K562 (cell line): ENCODE data around the gene RPE65. TPM values are rescaled to one million over a fixed set of nuclear protein-coding genes. Genes with fewer than 3 reads are reported as not detected.

Experiments
- ARID4B ChIP-seq: sonication (generic); formaldehyde crosslinking; IDR thresholded peaks from 2 replicates; pipeline ENCODE4 v1.8.0; 2022; ENCODE audit warnings: mild to moderate bottlenecking, missing genetic modification reagents
- CC2D1A ChIP-seq: fragments of 450-650 bp; IDR thresholded peaks from 2 replicates; pipeline ENCODE4 v1.6.1; 2017; ENCODE audit warnings: mild to moderate bottlenecking
- E2F6 ChIP-seq, 2 experiments: IDR thresholded peaks; 2 replicates each; pipeline ENCODE4 v1.6.1; 2011; ENCODE audit warnings: borderline replicate concordance in 1 of 2, control low read depth in 1 of 2, low read depth in 1 of 2, low read length in 1 of 2, mild to moderate bottlenecking in 1 of 2, mixed read lengths in 1 of 2, moderate library complexity in 1 of 2; ENCODE audit not compliant: insufficient read depth in 1 of 2, insufficient read length in 1 of 2, poor library complexity in 1 of 2, severe bottlenecking in 1 of 2; ENCODE audit errors: extremely low read depth in 1 of 2
- HOXB6 ChIP-seq: fragments of 250-450 bp; sonication (Bioruptor Pico); IDR thresholded peaks from 2 replicates; pipeline ENCODE4 v1.5.1; 2022; ENCODE audit warnings: mild to moderate bottlenecking, borderline replicate concordance
- MEF2D ChIP-seq: conservative IDR thresholded peaks from 2 replicates; pipeline ENCODE4 v1.6.1; 2016; ENCODE audit warnings: low read depth, missing genetic modification characterization, missing compliant biosample characterization
- MNT ChIP-seq, 2 experiments: fragments of 450-650 bp; conservative IDR thresholded peaks; 2 replicates each; pipeline ENCODE4 v1.6.1; 2017; ENCODE audit warnings: mild to moderate bottlenecking in 2 of 2, moderate library complexity in 2 of 2
- NCOA6 ChIP-seq: fragments of 450-650 bp; IDR thresholded peaks from 2 replicates; pipeline ENCODE4 v1.6.1; 2017; ENCODE audit warnings: mild to moderate bottlenecking
- PHB ChIP-seq: fragments of 250-450 bp; sonication (Bioruptor Pico); IDR thresholded peaks from 2 replicates; pipeline ENCODE4 v1.5.0; 2021
- RAD51 ChIP-seq: fragments of 450-650 bp; IDR thresholded peaks from 2 replicates; pipeline ENCODE4 v1.7.1; 2016; ENCODE audit warnings: low read depth, mild to moderate bottlenecking, borderline replicate concordance
- RREB1 ChIP-seq: fragments of 250-450 bp; sonication (Bioruptor Pico); IDR thresholded peaks from 2 replicates; pipeline ENCODE4 v1.4.0; 2020
- TARDBP ChIP-seq: fragments of 450-650 bp; IDR thresholded peaks from 2 replicates; pipeline ENCODE4 v1.6.1; 2016
- ZKSCAN1 ChIP-seq: fragments of 150-350 bp; IDR thresholded peaks from 2 replicates; pipeline ENCODE4 v1.6.1; 2016; ENCODE audit warnings: low read depth, low read length
- polyA plus RNA-seq, 8 experiments: library from polyadenylated mRNA; depleted of rRNA in 4 of 8; stranded (reverse) in 5 of 8; unstranded in 3 of 8; fragments of >200 nt; fragmentation: Nextera tagmentation in 2 of 8; fragmentation: Illumina TruSeq in 1 of 8; extraction: Ambion mirVana in 2 of 8; extraction: Trizol in 1 of 8; gene quantifications; 2 replicates each; pipeline versions ENCODE4 v1.2.1 to v1.2.3, GENCODE V29; 2011 to 2014; ENCODE audit warnings: inconsistent platforms in 1 of 8, missing spikeins in 1 of 8
- total RNA-seq, 7 experiments: library from RNA; depleted of rRNA in 6 of 7; stranded (reverse); fragments of >200 nt in 6 of 7; fragmentation: Illumina TruSeq in 2 of 7; extraction: Trizol in 2 of 7; gene quantifications; 2 replicates each; pipeline versions ENCODE4 v1.2.1 to v1.2.3, GENCODE V29; 2011 to 2021; ENCODE audit warnings: low replicate concordance in 1 of 7

The RPE65 gene
- total and polyA plus RNA-seq, 9 of the 15 experiments (the other 6 are each of a cell fraction or from before 2014, with no cell fraction given) = 0.14 TPM; not detected in 8

- TF ChIP-seq E2F6 (IDR thresholded peaks at IDR 0.05; ENCODE audit: borderline replicate concordance in 1 of 2, extremely low read depth in 1 of 2, insufficient read depth in 1 of 2, insufficient read length in 1 of 2, low read depth in 1 of 2, low read length in 1 of 2, poor library complexity in 1 of 2, severe bottlenecking in 1 of 2) (peak; percentile 74), MNT (conservative IDR thresholded peaks at IDR 0.05) (peak; percentile 58 to 84), MEF2D (tag) (no peak), TARDBP (no peak), HOXB6 (no peak), RREB1 (0 out of 2 replicates have a peak, but pooled peaks have one; percentile 18), ARID4B (CRISPR knock-in tag) (peak; percentile 87), RAD51 (peak; percentile 99), ZKSCAN1 (peak; percentile 71; the same call in 1 of the 2 replicates), CC2D1A (peak; percentile 82), PHB (no peak), NCOA6 (peak; percentile 56; the same call in 1 of the 2 replicates)
Observed at GRCh38 chr1:68496680-68497357, 47.1 kb upstream of the RPE65 start, which contains the start of gene DEPDC1 (continued).
